GM12864 (cell line): ENCODE data around the gene FRAT2.

ENCODE experiments used
- DNase-seq: peaks from one replicate; pipeline ENCODE4 v3.0.0-alpha.2; 2011; ENCODE audit warnings: low read depth
- H3K4me3 ChIP-seq: 2 replicates; pipeline ENCODE4 v1.5.1; 2011; ENCODE audit warnings: mild to moderate bottlenecking, low read depth, low read length, control low read depth
- CTCF ChIP-seq: IDR thresholded peaks from 2 replicates; pipeline ENCODE4 v1.5.1; 2011; ENCODE audit warnings: low read depth, mild to moderate bottlenecking, moderate library complexity, low read length, control low read depth, inconsistent platforms; ENCODE audit errors: missing control alignments

The FRAT2 gene

GRCh38 chr10:97319671-97320479, 14.7 kb downstream of the FRAT2 start:
- H3K4me3 ChIP-seq: peak overlapping the region; percentile 71
- DNase-seq: no peak
- TF ChIP-seq CTCF: peak; percentile 11

GRCh38 chr10:97318772-97319651, 15.5 kb downstream of the FRAT2 start, which contains the start of gene FRAT1:
Gene FRAT1, plus strand, starts transcription at chr10:97319271. Its CDS starts 183 bp downstream, at chr10:97319454.
- DNase-seq: peak; percentile 64
- H3K4me3 ChIP-seq: peak within 1 kb of the TSS; percentile 71
- no peak for TF ChIP-seq CTCF

- H3K4me3 ChIP-seq: no peak overlapping the region
- no peak for DNase-seq
- TF ChIP-seq CTCF: no peak
These were observed 19.9 kb downstream of the FRAT2 start for GRCh38 chr10:97314671-97315070.

- DNase-seq: no peak
- TF ChIP-seq CTCF: no peak
- no peak overlapping the region for H3K4me3 ChIP-seq
These were observed 21.6 kb downstream of the FRAT2 start for GRCh38 chr10:97312897-97313296.

- no peak overlapping the region for H3K4me3 ChIP-seq
- no peak for TF ChIP-seq CTCF
- DNase-seq: no peak
These were observed 23.4 kb downstream of the FRAT2 start for GRCh38 chr10:97311111-97311626.

- no peak for TF ChIP-seq CTCF
- H3K4me3 ChIP-seq: no peak overlapping the region
- no peak for DNase-seq
These were observed 26.4 kb downstream of the FRAT2 start for GRCh38 chr10:97307866-97308780.
